Uterus (tissue), 2 donors: Measurements from ENCODE around the gene CKS1B.
A peak's percentile ranks its signal among the peaks of the same experiment; 100 is the strongest.

Experiments used
- POLR2A ChIP-seq, 2 donors: fragments of 450-650 bp; IDR thresholded peaks; one replicate each; pipeline ENCODE4 v1.6.1; 2016; ENCODE audit warnings: antibody characterized with exemption in 2 of 2, mild to moderate bottlenecking in 1 of 2, moderate library complexity in 1 of 2
- TF ChIP-seq, protein P1 (sequence below), 4 experiments: fragments of 200-600 bp in 2 of 4; fragments of 450-650 bp in 2 of 4; sonication (generic) in 2 of 4; IDR thresholded peaks; one replicate each; pipeline ENCODE4 v1.5.1; 2016 to 2019; ENCODE audit warnings: antibody characterized with exemption in 4 of 4, mild to moderate bottlenecking in 2 of 4, moderate library complexity in 1 of 4

DNA sequence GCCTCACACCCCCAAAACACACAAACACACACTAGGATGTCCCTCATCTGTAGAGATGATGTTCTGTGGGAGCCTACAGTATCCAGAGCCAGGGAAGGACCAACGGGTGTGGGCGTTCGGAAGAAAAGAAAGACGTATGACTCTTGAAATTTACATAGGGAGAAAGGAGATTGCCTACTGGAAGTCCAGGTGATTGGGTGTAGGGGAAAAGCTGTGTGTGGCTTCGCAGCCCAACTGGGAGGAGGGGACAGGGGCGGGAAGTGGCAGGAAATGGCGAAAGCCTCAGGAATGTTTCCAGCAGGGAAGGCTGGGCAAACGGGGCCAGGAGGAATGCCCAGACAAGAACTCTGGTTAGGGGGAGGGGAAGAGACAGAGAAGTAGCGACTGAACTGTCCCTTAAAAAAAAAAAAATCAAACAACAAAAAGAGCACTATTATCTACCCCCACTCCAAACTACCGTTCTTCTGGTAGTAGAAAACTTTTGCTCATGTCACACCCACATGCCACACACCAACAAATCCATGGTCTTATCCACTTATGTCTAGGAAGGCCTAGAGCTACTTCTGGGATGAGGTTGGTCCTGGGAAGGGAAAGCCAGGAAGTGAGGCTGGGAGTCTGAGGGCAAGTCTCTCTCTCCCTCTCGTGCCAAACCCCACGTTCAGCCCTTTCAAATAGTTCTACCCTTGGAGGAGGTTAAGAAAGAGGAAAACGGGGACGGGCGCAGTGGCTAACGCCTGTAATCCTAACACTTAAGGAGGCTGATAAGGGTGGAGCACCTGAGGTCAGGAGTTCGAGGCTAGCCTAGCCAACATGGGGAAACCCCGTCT lies 1.8 kb upstream of the CKS1B start:
- TF ChIP-seq, protein P1, sequence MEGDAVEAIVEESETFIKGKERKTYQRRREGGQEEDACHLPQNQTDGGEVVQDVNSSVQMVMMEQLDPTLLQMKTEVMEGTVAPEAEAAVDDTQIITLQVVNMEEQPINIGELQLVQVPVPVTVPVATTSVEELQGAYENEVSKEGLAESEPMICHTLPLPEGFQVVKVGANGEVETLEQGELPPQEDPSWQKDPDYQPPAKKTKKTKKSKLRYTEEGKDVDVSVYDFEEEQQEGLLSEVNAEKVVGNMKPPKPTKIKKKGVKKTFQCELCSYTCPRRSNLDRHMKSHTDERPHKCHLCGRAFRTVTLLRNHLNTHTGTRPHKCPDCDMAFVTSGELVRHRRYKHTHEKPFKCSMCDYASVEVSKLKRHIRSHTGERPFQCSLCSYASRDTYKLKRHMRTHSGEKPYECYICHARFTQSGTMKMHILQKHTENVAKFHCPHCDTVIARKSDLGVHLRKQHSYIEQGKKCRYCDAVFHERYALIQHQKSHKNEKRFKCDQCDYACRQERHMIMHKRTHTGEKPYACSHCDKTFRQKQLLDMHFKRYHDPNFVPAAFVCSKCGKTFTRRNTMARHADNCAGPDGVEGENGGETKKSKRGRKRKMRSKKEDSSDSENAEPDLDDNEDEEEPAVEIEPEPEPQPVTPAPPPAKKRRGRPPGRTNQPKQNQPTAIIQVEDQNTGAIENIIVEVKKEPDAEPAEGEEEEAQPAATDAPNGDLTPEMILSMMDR (IDR thresholded peaks at IDR 0.05): no peak
- TF ChIP-seq POLR2A (IDR thresholded peaks at IDR 0.05): peak in 1 of 2 donors; percentile 28
